NK-92 (cell line): ENCODE results near the gene NCEH1.

Source experiments
- DNase-seq: peaks from one replicate; lab custom pipeline; 2025; ENCODE audit not compliant: unreplicated experiment; lab: John Stamatoyannopoulos, UW

NCEH1 gene

GRCh38 chr3:172586436-172586835 is 124.4 kb downstream of the NCEH1 start:
- DNase-seq: no peak

GRCh38 chr3:172585954-172586353 is 124.9 kb downstream of the NCEH1 start:
- no peak for DNase-seq

DNA sequence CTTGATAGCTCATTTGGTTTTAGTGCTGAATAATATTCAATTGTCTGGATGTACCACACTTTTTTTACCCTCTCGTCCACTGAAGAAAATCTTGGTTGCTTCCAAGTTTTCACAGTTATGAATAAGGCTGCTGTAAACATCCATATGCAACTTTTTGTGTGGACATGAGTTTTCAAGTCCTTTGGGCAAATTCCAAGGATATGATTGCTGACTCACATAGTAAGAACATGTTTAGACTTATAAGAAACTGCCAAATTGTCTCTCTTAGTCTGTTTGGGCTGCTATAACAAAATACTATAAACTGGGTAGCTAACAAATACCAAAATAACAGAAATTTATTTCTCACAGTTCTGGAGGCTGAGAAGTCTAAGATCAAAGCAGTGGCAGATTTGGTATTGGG is 128.2 kb downstream of the NCEH1 start:
- DNase-seq: no peak

- DNase-seq: no peak
Observed at GRCh38 chr3:172581757-172582166, 129.1 kb downstream of the NCEH1 start.

DNA sequence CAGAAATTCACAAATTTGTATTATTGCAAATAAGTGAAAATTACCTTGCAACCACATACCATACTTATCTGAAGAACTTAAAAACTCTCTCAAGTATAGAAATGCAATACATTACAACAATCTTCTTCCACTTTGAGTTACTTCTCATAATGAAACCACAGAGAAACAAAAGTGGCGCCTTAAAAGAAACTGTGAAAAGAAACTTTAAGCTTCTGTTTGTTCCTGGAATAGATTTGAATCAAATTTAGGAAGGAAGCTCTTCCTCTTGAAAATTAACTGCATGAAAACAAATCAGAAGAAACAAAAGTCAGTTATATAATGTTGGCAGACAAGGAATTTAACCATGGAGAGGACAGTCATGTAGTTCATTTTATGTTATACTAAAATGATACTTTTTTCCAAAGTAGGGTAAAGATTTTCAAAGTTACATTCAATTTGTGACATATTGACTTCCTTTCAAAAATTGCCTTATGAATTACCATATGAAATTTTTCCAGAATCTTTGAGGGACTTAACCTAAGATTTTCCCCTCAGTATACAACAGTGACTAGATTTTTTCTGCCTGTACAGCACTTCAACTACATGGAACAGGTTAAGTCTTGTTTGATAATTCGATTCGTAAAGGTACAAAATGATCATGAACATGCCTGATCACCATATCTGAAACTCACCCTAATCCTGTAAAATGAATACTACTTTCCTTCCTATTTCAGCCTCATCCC is 130.0 kb downstream of the NCEH1 start:
- no peak for DNase-seq
